ENCODE data around the gene IGSF21. TPM values are rescaled to one million over a fixed set of nuclear protein-coding genes. Genes with fewer than 3 reads are reported as not detected.

The IGSF21 gene
- total RNA-seq, 4 donors from 2014 or later, result 1.2 to 19.1 (median 1.9) TPM; not detected in 1

DNA sequence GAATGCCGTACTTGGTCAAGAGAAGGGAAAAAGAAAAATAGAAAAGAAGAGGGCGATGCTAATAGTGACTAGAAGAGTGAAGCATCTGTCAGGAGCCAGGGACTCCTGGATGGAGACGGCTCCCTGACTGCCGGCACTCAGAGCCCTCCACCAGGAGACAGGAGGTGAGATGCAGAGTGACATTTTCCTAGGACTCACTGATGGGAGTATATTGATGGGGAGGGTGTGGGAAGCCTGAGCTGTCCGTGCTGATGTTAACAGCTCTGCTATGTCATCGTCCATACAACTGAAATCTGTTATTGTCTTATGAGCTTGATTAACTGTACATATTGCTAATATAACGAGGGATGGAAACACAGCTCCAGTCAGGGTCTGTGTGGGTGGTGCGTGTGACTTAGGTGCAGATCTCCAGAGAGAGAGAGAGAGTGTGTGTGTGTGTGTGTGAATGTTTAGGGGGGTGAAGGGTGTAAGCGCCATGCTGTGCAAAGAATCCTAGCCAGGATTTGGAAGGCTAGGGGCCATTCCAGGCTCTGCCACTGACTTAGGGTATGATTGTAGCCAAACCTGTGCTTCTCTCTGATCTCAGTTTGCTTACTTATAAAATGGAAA, 250.1 kb downstream of the IGSF21 start:
- no peaks in the 10 kb centered on the region for H3K36me3 ChIP-seq
- TF ChIP-seq, protein P1, sequence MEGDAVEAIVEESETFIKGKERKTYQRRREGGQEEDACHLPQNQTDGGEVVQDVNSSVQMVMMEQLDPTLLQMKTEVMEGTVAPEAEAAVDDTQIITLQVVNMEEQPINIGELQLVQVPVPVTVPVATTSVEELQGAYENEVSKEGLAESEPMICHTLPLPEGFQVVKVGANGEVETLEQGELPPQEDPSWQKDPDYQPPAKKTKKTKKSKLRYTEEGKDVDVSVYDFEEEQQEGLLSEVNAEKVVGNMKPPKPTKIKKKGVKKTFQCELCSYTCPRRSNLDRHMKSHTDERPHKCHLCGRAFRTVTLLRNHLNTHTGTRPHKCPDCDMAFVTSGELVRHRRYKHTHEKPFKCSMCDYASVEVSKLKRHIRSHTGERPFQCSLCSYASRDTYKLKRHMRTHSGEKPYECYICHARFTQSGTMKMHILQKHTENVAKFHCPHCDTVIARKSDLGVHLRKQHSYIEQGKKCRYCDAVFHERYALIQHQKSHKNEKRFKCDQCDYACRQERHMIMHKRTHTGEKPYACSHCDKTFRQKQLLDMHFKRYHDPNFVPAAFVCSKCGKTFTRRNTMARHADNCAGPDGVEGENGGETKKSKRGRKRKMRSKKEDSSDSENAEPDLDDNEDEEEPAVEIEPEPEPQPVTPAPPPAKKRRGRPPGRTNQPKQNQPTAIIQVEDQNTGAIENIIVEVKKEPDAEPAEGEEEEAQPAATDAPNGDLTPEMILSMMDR (IDR thresholded peaks at IDR 0.05), result no peak
- TF ChIP-seq POLR2A (IDR thresholded peaks at IDR 0.05), result no peak
- no peaks in the 10 kb centered on the region for H3K9me3 ChIP-seq
- no peaks in the 10 kb centered on the region for H3K4me1 ChIP-seq
- intact Hi-C loops (cut with DNase I; ENCODE audit: low total_unique reads), result no loop called here
- H3K27me3 ChIP-seq, result no peaks in the 10 kb centered on the region
- H3K27ac ChIP-seq, result no peak overlapping the region
- DNase-seq, result no peak
- H3K4me3 ChIP-seq, result no peak overlapping the region

DNA sequence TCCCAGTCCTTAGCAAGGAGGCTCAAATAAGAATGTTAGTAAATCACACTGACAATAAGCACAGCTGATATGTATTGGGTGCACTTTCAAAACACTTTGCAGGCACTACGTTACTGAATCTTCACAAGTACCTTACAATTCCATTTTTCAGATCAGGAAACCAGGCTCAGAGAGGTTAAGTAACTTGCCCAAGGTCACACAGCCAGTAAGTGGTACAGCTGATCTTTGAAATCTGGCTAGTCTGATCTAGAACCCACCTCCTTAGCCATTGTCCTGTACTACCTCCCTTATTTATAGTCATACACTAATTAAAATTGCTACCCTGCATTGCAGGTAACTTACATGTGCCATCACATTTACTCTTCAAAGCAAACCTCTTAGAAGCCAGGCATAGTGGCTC, 251.0 kb downstream of the IGSF21 start:
- TF ChIP-seq, protein P1 (IDR thresholded peaks at IDR 0.05), result no peak
- TF ChIP-seq POLR2A (IDR thresholded peaks at IDR 0.05), result no peak
- Histone ChIP-seq H3K27me3 (no peaks in the 10 kb centered on the region), H3K4me3 (no peak overlapping the region), H3K27ac (no peak overlapping the region), H3K36me3 (no peaks in the 10 kb centered on the region), H3K4me1 (no peaks in the 10 kb centered on the region), H3K9me3 (no peaks in the 10 kb centered on the region)
- intact Hi-C loops (cut with DNase I; ENCODE audit: low total_unique reads), result no loop called here
- DNase-seq, result no peak

DNA sequence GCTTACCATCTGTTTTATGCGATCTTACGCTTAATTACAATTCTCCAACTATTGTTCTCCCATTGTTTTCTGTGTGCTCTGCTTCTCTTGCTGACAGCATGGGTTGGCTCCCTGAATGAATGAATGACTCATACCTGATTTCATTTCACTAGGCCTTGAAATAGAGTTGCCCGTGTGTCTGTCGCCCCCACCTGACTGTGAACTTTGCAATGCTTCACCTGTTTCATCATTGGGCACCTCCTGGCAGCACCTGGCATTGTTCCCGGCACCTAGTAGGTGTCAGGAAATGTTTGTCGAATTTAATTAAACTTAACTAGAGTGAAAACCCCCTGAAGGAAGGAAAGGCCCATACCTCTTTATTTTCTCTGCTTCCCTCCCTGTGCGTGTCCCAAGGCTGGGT, 252.7 kb downstream of the IGSF21 start:
- Histone ChIP-seq H3K4me3 (no peak overlapping the region), H3K27ac (no peak overlapping the region), H3K4me1 (no peaks in the 10 kb centered on the region), H3K9me3 (no peaks in the 10 kb centered on the region), H3K36me3 (no peaks in the 10 kb centered on the region), H3K27me3 (no peaks in the 10 kb centered on the region)
- intact Hi-C loops (cut with DNase I; ENCODE audit: low total_unique reads), result no loop called here
- DNase-seq, result no peak
- TF ChIP-seq POLR2A (IDR thresholded peaks at IDR 0.05), result no peak
- TF ChIP-seq, protein P1 (IDR thresholded peaks at IDR 0.05), result no peak

DNA sequence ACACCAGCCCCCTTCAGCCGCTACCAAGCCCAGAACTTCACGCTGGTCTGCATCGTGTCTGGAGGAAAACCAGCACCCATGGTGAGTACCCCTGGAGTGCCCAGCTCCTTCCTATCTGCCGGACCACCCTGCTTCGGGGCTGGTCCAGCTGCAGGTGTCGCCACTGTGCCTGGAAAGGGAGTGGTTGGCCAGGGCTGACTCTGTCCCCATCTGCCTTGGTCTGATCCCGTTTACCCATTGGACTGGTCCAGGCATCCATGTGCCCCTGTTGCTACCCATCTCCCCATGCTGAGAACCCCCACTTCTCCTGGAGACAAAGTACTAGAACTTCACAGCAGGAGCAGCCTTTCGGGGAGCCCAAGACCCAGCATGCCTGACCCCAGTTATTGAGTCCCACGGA, 254.6 kb downstream of the IGSF21 start:
- DNase-seq, result no peak
- Histone ChIP-seq H3K9me3 (no peaks in the 10 kb centered on the region), H3K4me1 (no peaks in the 10 kb centered on the region), H3K36me3 (no peaks in the 10 kb centered on the region), H3K4me3 (no peak overlapping the region), H3K27me3 (no peaks in the 10 kb centered on the region), H3K27ac (no peak overlapping the region)
- intact Hi-C loops (cut with DNase I; ENCODE audit: low total_unique reads), result no loop called here
- TF ChIP-seq POLR2A (IDR thresholded peaks at IDR 0.05), result no peak
- TF ChIP-seq, protein P1 (IDR thresholded peaks at IDR 0.05), result no peak

DNA sequence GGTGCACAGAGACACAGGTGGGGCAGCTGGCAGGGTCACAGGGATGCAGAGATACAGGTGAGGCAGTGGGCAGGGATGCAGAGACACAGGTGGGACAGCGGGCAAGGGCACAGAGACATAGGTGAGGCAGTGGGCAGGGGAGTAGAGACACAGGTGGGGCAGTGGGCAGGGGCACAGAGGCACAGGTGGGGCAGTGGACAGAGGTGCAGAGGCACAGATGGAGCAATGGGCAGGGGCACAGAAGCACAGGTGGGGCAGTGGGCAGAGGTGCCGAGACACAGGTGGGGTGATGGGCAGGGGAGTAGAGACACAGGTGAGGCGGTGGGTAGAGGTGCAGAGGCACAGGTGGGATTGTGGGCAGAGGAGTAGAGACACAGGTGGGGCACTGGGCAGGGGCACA, 255.8 kb downstream of the IGSF21 start:
- Histone ChIP-seq H3K27ac (no peak overlapping the region), H3K4me3 (no peak overlapping the region), H3K27me3 (no peaks in the 10 kb centered on the region), H3K9me3 (no peaks in the 10 kb centered on the region), H3K4me1 (no peaks in the 10 kb centered on the region), H3K36me3 (no peaks in the 10 kb centered on the region)
- intact Hi-C loops (cut with DNase I; ENCODE audit: low total_unique reads), result no loop called here
- no peak for DNase-seq
- no peak for TF ChIP-seq POLR2A (IDR thresholded peaks at IDR 0.05)
- TF ChIP-seq, protein P1 (IDR thresholded peaks at IDR 0.05), result no peak
